NB4 (cell line): ENCODE results near the gene PIAS1.

Experiments used
- POLR2A ChIP-seq: IDR thresholded peaks from 2 replicates; pipeline ENCODE4 v1.6.1; 2011; ENCODE audit warnings: mild to moderate bottlenecking; ENCODE audit not compliant: insufficient read length; ENCODE audit errors: extremely low read depth
- TF ChIP-seq, protein P1 (sequence below): IDR thresholded peaks from one replicate; pipeline ENCODE4 v1.5.1; 2012; ENCODE audit warnings: low read depth, low read length
- TF ChIP-seq, protein P2 (sequence below): IDR thresholded peaks from 2 replicates; pipeline ENCODE4 v1.6.1; 2011; ENCODE audit warnings: low read depth, low read length

DNA sequence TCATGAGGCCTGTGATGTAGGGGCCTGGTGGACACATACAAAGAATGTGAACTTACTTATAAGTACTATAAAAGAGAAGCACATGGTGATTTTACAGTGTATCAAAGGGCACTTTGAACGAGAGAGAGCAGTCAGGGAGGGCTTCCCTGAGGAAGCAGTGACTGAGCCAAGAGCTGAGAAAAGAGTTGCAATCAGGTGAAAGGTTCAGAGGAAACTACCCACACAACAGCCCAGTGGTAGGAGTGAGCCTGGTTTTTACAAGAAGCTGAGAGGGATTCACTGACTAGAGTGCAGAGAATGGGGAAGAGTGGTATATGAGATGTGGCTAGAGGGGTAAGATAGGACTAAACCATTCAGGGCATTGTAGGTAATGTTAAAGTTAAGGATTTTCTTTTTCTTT lies 93.9 kb downstream of the PIAS1 start:
- TF ChIP-seq, protein P1, sequence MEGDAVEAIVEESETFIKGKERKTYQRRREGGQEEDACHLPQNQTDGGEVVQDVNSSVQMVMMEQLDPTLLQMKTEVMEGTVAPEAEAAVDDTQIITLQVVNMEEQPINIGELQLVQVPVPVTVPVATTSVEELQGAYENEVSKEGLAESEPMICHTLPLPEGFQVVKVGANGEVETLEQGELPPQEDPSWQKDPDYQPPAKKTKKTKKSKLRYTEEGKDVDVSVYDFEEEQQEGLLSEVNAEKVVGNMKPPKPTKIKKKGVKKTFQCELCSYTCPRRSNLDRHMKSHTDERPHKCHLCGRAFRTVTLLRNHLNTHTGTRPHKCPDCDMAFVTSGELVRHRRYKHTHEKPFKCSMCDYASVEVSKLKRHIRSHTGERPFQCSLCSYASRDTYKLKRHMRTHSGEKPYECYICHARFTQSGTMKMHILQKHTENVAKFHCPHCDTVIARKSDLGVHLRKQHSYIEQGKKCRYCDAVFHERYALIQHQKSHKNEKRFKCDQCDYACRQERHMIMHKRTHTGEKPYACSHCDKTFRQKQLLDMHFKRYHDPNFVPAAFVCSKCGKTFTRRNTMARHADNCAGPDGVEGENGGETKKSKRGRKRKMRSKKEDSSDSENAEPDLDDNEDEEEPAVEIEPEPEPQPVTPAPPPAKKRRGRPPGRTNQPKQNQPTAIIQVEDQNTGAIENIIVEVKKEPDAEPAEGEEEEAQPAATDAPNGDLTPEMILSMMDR = no peak
- TF ChIP-seq, protein P2, sequence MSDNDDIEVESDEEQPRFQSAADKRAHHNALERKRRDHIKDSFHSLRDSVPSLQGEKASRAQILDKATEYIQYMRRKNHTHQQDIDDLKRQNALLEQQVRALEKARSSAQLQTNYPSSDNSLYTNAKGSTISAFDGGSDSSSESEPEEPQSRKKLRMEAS = no peak
- TF ChIP-seq POLR2A = no peak
